Mesothelial cell of epicardium (in vitro differentiated cells): ENCODE measurements around the gene SLC30A2. TPM values are rescaled to one million over a fixed set of nuclear protein-coding genes. Genes with fewer than 3 reads are reported as not detected.
A peak's percentile ranks its signal among the peaks of the same experiment; 100 is the strongest.

Experiments used
- DNase-seq, 2 experiments: peaks; one replicate each; pipeline ENCODE4 v3.0.0; 2021; ENCODE audit warnings: low spot score in 2 of 2; ENCODE audit not compliant: unreplicated experiment in 2 of 2
- H3K27ac Mint-ChIP-seq: 2 replicates; pipeline ENCODE4 v1.8.0; 2021; ENCODE audit warnings: mixed read lengths
- H3K27me3 Mint-ChIP-seq: 2 replicates; pipeline ENCODE4 v1.8.0; 2021; ENCODE audit warnings: low read depth, mixed read lengths
- H3K36me3 Mint-ChIP-seq: 2 replicates; pipeline ENCODE4 v1.8.0; 2021; ENCODE audit warnings: mixed read lengths
- H3K4me1 Mint-ChIP-seq: 2 replicates; pipeline ENCODE4 v1.8.0; 2021; ENCODE audit warnings: mixed read lengths
- H3K4me3 Mint-ChIP-seq: 2 replicates; pipeline ENCODE4 v1.8.0; 2021; ENCODE audit warnings: mild to moderate bottlenecking, moderate library complexity, mixed read lengths
- H3K9me3 Mint-ChIP-seq: 2 replicates; pipeline ENCODE4 v1.8.0; 2021; ENCODE audit warnings: mixed read lengths
- CTCF ChIP-seq: fragments of 200-600 bp; sonication (generic); IDR thresholded peaks from one replicate; pipeline ENCODE4 v1.5.0; 2021; ENCODE audit warnings: antibody characterized with exemption; ENCODE audit not compliant: unreplicated experiment
- total RNA-seq: library from RNA; stranded (reverse); gene quantifications from 3 replicates; pipeline ENCODE4 v1.2.1, GENCODE V29; 2021

SLC30A2 gene
- total RNA-seq, 1 donor from 2014 or later: 10.3 TPM

- Mint-ChIP-seq H3K9me3 (no peaks in the 10 kb centered on the region), H3K27me3 (peaks cover 1% of the 10 kb centered on the region), H3K27ac (peak within 1 kb of the TSS; percentile 55), H3K4me1 (peaks cover 33% of the 10 kb centered on the region), H3K4me3 (peak within 1 kb of the TSS; percentile 2), H3K36me3 (no peaks in the 10 kb centered on the region)
- DNase-seq: no peak
- TF ChIP-seq CTCF: no peak
These were observed 21.6 kb upstream of the SLC30A2 start, which contains the start of gene TRIM63 for GRCh38 chr1:26067432-26067911. Gene TRIM63, minus strand, starts transcription at chr1:26067630. Its CDS starts 136 bp downstream, at chr1:26067494.

GRCh38 chr1:26066857-26067256, 20.9 kb upstream of the SLC30A2 start:
- H3K36me3 Mint-ChIP-seq: no peaks in the 10 kb centered on the region
- no peak for TF ChIP-seq CTCF
- peak overlapping the region; percentile 16 for H3K27ac Mint-ChIP-seq
- DNase-seq: no peak
- H3K4me1 Mint-ChIP-seq: peaks cover 29% of the 10 kb centered on the region
- H3K27me3 Mint-ChIP-seq: no peaks in the 10 kb centered on the region
- no peaks in the 10 kb centered on the region for H3K9me3 Mint-ChIP-seq
- peak overlapping the region; percentile 2 for H3K4me3 Mint-ChIP-seq

- no peak overlapping the region for H3K4me3 Mint-ChIP-seq
These were observed 20.2 kb upstream of the SLC30A2 start for GRCh38 chr1:26066160-26066559.

GRCh38 chr1:26064553-26064952, 18.6 kb upstream of the SLC30A2 start:
- no peaks in the 10 kb centered on the region for H3K9me3 Mint-ChIP-seq
- no peak for TF ChIP-seq CTCF
- DNase-seq: no peak
- H3K4me3 Mint-ChIP-seq: no peak overlapping the region
- no peaks in the 10 kb centered on the region for H3K27me3 Mint-ChIP-seq
- H3K36me3 Mint-ChIP-seq: no peaks in the 10 kb centered on the region
- H3K4me1 Mint-ChIP-seq: peaks cover 35% of the 10 kb centered on the region
- peak overlapping the region; percentile 6 for H3K27ac Mint-ChIP-seq

More at GRCh38 chr1:26066160-26066559, 20.2 kb upstream of the SLC30A2 start:
- no peak for DNase-seq
- no peak for TF ChIP-seq CTCF
- Mint-ChIP-seq H3K4me1 (peaks cover 29% of the 10 kb centered on the region), H3K36me3 (no peaks in the 10 kb centered on the region), H3K9me3 (no peaks in the 10 kb centered on the region), H3K27me3 (no peaks in the 10 kb centered on the region), H3K27ac (peak overlapping the region; percentile 34)

GRCh38 chr1:26060832-26061574, 15.1 kb upstream of the SLC30A2 start:
- H3K27me3 Mint-ChIP-seq: no peaks in the 10 kb centered on the region
- H3K36me3 Mint-ChIP-seq: peaks cover 2% of the 10 kb centered on the region
- no peaks in the 10 kb centered on the region for H3K9me3 Mint-ChIP-seq
- H3K4me1 Mint-ChIP-seq: peaks cover 10% of the 10 kb centered on the region
- H3K4me3 Mint-ChIP-seq: no peak overlapping the region
- no peak overlapping the region for H3K27ac Mint-ChIP-seq
- no peak for DNase-seq
- no peak for TF ChIP-seq CTCF
